Measurements from ENCODE around the gene CLRN3. TPM values are rescaled to one million over a fixed set of nuclear protein-coding genes. Genes with fewer than 3 reads are reported as not detected.

The CLRN3 gene
- not detected for total RNA-seq

GRCh38 chr10:127892743-127893142, at the start of gene CLRN3:
Gene CLRN3 (minus strand): TSS chr10:127892941. CDS start chr10:127892784, 157 bp downstream.
- no peak for TF ChIP-seq POLR2A (IDR thresholded peaks at IDR 0.05)
- TF ChIP-seq POLR2AphosphoS5 (IDR thresholded peaks at IDR 0.05) = no peak
- TF ChIP-seq, protein P1, sequence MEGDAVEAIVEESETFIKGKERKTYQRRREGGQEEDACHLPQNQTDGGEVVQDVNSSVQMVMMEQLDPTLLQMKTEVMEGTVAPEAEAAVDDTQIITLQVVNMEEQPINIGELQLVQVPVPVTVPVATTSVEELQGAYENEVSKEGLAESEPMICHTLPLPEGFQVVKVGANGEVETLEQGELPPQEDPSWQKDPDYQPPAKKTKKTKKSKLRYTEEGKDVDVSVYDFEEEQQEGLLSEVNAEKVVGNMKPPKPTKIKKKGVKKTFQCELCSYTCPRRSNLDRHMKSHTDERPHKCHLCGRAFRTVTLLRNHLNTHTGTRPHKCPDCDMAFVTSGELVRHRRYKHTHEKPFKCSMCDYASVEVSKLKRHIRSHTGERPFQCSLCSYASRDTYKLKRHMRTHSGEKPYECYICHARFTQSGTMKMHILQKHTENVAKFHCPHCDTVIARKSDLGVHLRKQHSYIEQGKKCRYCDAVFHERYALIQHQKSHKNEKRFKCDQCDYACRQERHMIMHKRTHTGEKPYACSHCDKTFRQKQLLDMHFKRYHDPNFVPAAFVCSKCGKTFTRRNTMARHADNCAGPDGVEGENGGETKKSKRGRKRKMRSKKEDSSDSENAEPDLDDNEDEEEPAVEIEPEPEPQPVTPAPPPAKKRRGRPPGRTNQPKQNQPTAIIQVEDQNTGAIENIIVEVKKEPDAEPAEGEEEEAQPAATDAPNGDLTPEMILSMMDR (IDR thresholded peaks at IDR 0.05) = no peak
- no peak for TF ChIP-seq EP300 (IDR thresholded peaks at IDR 0.05)
- H3K36me3 ChIP-seq = no peaks in the 10 kb centered on the region
- H3K4me3 ChIP-seq = no peak within 1 kb of the TSS
- H3K4me1 ChIP-seq = peaks cover 11% of the 10 kb centered on the region
- peaks cover 4% of the 10 kb centered on the region for H3K27me3 ChIP-seq
- no peak for DNase-seq (ENCODE audit: low spot score in 2 of 2)
- H3K9me3 ChIP-seq = no peaks in the 10 kb centered on the region
- H3K27ac ChIP-seq = no peak within 1 kb of the TSS

DNA sequence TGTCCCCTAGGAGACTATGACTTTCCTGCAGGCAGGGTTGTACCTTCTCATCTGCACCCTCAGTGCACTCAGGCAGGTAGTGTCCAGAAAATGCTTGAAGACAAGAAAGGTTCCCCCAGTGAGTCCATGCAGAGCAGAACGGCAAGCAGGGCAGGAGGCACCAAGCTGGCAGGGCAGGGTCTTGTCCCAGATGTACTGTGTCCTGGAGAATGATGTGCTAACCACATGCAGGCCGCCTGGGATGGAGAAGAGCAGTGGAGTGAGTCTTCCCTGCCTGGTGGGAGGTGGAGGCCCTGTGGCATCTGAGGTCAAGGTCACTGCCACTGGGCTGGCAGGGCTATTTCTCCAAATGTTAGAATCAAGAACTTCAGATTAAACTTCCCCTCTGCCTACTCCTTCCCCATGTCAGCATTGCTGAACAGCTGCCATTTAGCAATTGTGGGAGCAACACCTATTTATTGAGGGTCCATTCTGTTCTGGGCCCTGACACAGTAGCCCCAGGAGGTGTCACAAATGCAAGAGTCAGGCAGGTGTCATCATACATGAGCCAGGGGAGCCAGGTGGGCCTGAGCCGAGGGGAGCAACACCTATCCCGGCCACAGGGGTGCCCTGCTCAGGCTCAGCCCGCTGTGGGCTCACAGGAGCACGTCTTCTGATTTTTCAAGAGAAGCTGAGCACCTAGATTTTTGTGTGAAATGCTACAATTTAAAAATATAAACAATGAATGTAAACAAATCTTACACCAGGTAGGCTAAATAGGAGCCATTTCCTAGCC, 48.3 kb upstream of the CLRN3 start:
- TF ChIP-seq EP300 (IDR thresholded peaks at IDR 0.05) (no peak), POLR2AphosphoS5 (IDR thresholded peaks at IDR 0.05) (no peak), POLR2A (IDR thresholded peaks at IDR 0.05) (no peak)
- TF ChIP-seq, protein P1 (IDR thresholded peaks at IDR 0.05) = no peak
- peaks cover 12% of the 10 kb centered on the region for H3K4me1 ChIP-seq
- H3K36me3 ChIP-seq = no peaks in the 10 kb centered on the region
- no peaks in the 10 kb centered on the region for H3K27me3 ChIP-seq
- no peak for DNase-seq (ENCODE audit: low spot score in 2 of 2)
- 79% methylated on average over 6 of the region's 6 CpGs for WGBS
- H3K9me3 ChIP-seq = no peaks in the 10 kb centered on the region
- no peak overlapping the region for H3K4me3 ChIP-seq
- H3K27ac ChIP-seq = no peak overlapping the region

DNA sequence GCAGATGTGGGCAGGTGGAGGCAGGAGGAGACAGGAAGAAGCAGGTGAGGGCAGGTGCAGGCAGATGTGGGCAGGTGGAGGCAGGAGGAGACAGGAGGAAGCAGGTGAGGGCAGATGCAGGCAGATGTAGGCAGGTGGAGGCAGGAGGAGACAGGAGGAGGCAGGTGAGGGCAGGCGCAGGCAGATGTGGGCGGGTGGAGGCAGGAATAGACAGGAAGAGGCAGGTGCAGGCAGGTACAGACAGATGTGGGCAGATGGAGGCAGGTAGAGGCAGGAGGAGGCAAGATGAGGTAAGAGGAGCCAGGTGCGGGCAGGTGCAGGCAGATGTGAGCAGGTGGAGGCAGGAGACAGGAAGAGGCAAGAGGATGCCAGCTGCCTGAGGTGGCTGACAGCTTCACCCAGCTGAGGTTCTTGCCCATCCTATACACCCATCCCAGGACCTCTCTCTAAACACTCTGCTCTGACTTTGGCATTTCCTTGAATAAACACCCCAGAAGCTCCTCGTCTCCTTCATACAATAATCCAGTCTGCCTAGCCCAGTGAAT, 47.1 kb upstream of the CLRN3 start:
- TF ChIP-seq, protein P1 (IDR thresholded peaks at IDR 0.05) = no peak
- TF ChIP-seq EP300 (IDR thresholded peaks at IDR 0.05) = no peak
- TF ChIP-seq POLR2AphosphoS5 (IDR thresholded peaks at IDR 0.05) = no peak
- TF ChIP-seq POLR2A (IDR thresholded peaks at IDR 0.05) = no peak
- Histone ChIP-seq H3K27me3 (no peaks in the 10 kb centered on the region), H3K9me3 (no peaks in the 10 kb centered on the region), H3K4me1 (peaks cover 3% of the 10 kb centered on the region), H3K27ac (no peak overlapping the region), H3K36me3 (no peaks in the 10 kb centered on the region), H3K4me3 (no peak overlapping the region)
- 90% methylated on average over 4 of the region's 4 CpGs for WGBS
- DNase-seq (ENCODE audit: low spot score in 2 of 2) = no peak

- Histone ChIP-seq H3K4me3 (no peak overlapping the region), H3K36me3 (no peaks in the 10 kb centered on the region), H3K4me1 (no peaks in the 10 kb centered on the region), H3K27ac (no peak overlapping the region), H3K9me3 (no peaks in the 10 kb centered on the region), H3K27me3 (no peaks in the 10 kb centered on the region)
- no peak for DNase-seq (ENCODE audit: low spot score in 2 of 2)
- TF ChIP-seq EP300 (IDR thresholded peaks at IDR 0.05) (no peak), POLR2AphosphoS5 (IDR thresholded peaks at IDR 0.05) (no peak), POLR2A (IDR thresholded peaks at IDR 0.05) (no peak)
- TF ChIP-seq, protein P1 (IDR thresholded peaks at IDR 0.05) = no peak
- WGBS = 59% methylated on average over 5 of the region's 5 CpGs
These were observed 45.2 kb upstream of the CLRN3 start for GRCh38 chr10:127937915-127938463.

GRCh38 chr10:127937069-127937468, 44.3 kb upstream of the CLRN3 start:
- Histone ChIP-seq H3K27me3 (no peaks in the 10 kb centered on the region), H3K36me3 (no peaks in the 10 kb centered on the region), H3K4me1 (no peaks in the 10 kb centered on the region), H3K4me3 (no peak overlapping the region), H3K27ac (no peak overlapping the region), H3K9me3 (no peaks in the 10 kb centered on the region)
- DNase-seq (ENCODE audit: low spot score in 2 of 2) = no peak
- TF ChIP-seq POLR2A (IDR thresholded peaks at IDR 0.05) = no peak
- TF ChIP-seq EP300 (IDR thresholded peaks at IDR 0.05) = no peak
- TF ChIP-seq, protein P1 (IDR thresholded peaks at IDR 0.05) = no peak
- TF ChIP-seq POLR2AphosphoS5 (IDR thresholded peaks at IDR 0.05) = no peak
